ENCODE data around the gene RBM33.

The RBM33 gene

GRCh38 chr7:155797262-155798250, 153.1 kb downstream of the RBM33 start:
- DNase-seq (ENCODE audit: low read depth in 2 of 2): no peak

- DNase-seq (ENCODE audit: low read depth in 2 of 2): no peak
Observed at GRCh38 chr7:155798673-155799439, 154.4 kb downstream of the RBM33 start.

DNA sequence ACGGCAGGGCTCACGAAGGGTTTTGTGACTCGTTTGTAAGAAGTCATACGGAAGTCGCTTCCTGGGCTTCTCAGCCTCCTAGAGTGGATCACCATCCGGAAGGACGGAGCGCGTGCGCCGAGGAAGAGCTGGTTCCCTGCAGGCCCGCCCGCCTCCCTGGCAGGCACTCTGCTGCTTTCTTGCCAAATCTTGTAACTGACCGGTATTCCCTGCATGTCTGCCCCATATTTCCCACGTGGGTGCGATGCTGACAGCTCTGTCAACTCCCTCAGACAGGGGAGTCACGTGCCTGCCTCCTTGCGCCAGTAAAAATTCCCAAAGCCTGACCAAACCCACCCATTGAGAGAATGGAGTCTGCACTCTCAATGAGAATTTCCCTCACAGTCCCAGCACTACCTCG, 155.1 kb downstream of the RBM33 start:
- DNase-seq (ENCODE audit: low read depth in 2 of 2): no peak

- DNase-seq (ENCODE audit: low read depth in 2 of 2): no peak
Observed at GRCh38 chr7:155800301-155800700, 155.8 kb downstream of the RBM33 start.

DNA sequence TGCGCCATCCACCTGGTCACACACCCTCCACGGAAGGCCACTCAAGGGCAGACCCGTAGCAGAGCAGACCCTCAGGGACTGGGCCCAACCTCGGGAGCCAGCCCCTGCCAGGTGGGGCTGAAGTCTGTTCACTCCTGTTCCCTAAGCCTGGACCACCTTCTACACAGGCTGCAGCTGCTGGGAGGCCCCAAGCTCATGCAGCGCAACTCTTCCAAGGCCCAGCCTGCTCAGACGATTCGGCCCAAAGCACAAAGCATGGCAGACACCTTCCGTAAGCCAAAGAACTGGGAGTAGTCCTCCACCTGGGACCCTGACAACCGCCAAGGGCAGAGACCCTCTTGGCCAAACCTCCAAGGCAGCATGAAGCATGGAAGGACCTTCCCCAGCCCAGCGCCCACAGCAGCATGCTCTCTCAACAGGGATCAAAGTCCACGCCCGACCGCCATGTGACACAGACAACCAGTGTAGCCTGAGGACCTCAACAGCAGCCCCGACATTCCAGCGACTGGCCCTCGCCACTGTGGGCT, 156.3 kb downstream of the RBM33 start:
- DNase-seq (ENCODE audit: low read depth in 2 of 2): no peak

GRCh38 chr7:155802291-155802690, 157.8 kb downstream of the RBM33 start:
- no peak for DNase-seq (ENCODE audit: low read depth in 2 of 2)

DNA sequence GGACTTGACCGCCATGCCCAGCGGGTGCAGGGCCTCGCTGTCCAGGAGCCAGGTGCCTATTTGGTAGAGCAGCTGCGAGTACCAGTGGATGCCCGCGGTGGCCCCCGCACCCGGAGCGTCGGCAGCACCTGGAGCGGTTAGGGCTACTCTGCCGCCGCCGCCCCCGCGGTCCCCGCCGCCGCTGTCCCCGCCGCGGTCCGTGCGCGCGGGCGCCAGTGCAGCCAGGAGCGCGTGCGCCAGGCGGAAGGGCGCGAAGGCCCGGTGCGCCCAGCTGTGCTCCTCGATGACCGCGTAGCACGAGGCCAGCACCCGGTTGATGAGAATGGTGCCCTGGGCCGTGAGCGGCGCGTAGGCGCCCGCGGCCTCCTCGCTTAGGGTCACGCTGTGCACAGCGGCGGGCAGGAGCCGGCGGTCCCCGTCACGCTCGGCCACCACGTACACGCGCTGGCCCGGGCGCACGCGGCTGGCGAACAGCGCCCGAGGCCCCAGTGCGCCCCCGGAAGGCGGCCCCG, 158.5 kb downstream of the RBM33 start:
- no peak for DNase-seq (ENCODE audit: low read depth in 2 of 2)

DNA sequence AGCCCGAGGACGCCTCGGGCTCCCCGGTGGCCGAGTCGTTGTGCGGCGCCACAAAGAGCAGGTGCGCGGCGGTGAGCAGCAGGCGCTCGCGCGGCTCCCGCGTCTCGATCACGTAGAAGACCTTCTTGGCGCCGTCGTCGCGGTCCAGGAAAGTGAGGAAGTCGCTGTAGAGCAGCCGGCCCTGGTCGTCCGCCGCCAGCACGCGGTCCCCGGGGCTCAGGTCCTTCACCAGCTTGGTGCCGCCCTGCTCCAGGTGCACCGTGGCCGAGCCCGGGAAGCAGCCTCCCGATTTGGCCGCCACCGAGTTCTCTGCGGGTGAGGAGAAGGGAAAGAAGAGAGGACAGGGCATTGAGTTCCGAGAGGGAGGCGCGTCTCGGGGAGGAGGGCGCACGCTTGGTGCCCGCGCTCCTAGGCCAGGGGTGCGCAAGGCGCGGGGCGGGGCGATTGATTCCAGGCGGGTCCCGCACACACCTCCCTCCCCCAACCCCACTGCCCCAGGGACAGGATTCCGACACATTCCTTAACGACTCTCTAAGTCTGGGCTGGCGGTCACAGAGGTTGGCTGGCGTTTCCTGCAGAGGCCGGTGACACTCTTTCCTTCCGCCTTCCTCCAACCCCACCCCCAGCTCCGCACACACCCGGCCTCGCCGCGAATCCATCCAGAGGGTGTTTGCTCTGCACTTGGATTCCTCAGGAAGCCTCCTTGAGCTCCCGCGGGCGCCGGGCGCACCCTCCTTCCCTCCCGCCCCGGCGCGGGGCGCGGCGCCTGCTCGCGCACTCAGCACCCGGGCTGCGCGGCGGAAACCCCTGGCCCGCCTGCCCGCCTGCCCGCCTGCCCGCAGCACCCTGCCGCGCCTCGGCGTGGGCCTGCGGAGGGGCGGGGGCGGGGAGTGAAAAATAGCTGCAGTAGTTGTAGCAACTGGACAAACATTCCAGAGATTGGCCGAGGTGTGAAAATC, 159.2 kb downstream of the RBM33 start:
- no peak for DNase-seq (ENCODE audit: low read depth in 2 of 2)

- DNase-seq (ENCODE audit: low read depth in 2 of 2): no peak
Observed at GRCh38 chr7:155804431-155804831, 160.0 kb downstream of the RBM33 start.

DNA sequence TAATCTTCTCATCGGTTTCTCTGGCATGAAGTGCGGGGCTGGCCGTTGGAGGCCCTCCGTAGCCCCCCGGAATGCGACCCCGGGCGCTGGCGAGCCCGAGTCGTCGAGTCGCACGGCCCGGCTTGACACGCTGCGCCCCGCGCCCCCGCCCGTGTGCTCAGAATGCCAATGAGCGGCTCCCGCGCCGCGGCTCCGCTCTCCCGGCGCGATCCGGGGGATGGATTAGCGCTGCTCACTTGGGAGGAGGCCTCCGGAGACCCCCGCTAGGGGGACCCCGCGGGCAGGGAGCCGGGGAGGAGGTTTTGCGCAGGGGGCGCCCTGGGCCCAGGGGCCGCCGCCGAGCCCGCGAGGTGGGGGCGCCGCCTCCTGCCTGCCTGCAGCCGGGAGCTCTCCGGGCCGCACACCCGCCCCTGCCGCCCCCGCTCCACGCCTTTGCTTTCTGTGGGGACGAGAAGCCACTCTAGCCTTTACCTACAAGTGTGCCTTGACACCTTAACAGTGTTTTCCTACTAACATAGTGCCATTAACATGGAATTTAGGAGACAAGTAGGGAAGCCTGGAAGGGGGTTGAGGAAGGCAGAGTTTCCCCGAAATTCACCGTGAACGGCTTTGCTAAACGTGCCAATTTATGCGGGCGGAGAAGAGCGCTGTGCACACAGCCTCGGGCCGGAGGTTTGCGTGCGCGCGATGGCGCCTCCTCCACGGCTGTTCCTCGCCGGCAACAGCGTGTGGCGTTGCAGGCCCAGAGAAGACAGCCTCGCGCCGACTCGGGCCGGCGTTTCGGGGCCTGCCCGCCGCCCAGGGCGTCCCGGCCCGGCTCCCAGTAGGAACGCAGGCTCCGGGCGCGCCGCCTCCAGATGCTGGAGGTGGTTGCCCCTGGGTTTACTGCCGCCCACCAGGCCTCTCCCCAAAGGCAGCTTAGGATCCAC, 160.7 kb downstream of the RBM33 start:
- peak in 1 of 2 donors; percentile 19 for DNase-seq (ENCODE audit: low read depth in 2 of 2)

DNA sequence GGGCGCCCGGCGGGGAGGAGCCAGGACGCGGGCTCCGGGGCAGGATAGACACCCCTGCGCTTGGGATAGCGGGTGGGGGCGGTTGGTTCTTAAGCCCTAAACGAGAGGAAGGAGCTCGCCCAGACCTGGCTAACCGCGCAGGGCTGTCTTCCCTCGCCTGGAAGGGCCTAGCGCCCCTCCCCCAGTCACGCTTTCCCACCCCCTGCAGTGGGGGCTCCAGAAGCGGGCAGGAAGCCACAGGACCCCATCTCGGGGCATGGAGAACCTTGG, 161.3 kb downstream of the RBM33 start:
- no peak for DNase-seq (ENCODE audit: low read depth in 2 of 2)

DNA sequence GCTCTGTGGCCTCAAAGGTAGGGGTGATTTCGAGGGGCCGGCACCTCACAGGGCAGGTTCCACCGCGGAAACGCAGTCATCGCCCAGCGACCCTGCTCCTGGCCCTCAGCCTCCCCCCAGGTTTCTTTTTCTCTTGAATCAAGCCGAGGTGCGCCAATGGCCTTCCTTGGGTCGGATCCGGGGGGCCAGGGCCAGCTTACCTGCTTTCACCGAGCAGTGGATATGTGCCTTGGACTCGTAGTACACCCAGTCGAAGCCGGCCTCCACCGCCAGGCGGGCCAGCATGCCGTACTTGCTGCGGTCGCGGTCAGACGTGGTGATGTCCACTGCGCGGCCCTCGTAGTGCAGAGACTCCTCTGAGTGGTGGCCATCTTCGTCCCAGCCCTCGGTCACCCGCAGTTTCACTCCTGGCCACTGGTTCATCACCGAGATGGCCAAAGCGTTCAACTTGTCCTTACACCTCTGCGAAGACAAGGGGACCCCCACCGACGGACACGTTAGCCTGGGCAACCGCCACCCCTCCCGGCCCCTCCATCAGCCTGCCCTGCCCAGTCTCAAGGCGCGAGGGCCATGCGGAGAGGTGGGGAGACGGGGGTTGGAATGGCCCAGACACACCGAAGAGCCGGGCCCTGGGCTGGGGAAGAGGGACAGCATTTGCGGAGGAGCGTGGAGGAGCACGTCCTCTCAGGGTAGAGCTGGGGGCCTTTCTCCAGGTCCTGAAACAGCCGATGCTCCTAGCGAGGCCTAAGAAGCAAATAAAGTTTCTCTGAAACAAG, 161.8 kb downstream of the RBM33 start:
- no peak for DNase-seq (ENCODE audit: low read depth in 2 of 2)

DNA sequence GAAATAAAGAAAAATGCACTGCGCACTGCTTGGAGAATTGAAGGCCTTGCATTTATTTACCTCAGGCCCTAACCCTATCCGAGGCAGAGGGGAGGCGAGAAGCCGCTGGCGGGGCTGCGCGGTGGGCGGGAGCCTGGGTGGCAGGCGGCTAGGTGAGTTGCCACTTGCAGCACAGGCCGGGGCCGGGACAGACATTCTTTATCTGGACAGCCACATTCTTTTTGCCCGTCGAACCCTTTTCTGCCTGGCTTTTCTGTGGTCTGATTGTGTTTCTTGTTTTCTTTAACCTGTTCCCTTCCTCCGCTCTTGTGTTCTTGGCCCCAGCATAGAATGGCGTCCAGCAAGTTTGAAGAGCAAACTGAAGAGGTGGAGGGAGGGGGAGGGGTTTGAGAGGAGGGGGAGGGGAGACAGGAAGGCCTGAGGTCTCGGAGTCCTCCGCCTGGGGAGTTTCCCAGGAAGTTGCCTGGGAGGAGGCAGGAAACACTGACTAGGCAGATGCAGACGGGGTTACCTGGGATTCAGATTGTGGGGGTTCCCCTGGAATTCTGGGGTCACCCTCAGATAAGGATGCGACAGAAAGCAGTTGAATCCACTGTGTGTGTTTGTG, 162.7 kb downstream of the RBM33 start:
- no peak for DNase-seq (ENCODE audit: low read depth in 2 of 2)

DNA sequence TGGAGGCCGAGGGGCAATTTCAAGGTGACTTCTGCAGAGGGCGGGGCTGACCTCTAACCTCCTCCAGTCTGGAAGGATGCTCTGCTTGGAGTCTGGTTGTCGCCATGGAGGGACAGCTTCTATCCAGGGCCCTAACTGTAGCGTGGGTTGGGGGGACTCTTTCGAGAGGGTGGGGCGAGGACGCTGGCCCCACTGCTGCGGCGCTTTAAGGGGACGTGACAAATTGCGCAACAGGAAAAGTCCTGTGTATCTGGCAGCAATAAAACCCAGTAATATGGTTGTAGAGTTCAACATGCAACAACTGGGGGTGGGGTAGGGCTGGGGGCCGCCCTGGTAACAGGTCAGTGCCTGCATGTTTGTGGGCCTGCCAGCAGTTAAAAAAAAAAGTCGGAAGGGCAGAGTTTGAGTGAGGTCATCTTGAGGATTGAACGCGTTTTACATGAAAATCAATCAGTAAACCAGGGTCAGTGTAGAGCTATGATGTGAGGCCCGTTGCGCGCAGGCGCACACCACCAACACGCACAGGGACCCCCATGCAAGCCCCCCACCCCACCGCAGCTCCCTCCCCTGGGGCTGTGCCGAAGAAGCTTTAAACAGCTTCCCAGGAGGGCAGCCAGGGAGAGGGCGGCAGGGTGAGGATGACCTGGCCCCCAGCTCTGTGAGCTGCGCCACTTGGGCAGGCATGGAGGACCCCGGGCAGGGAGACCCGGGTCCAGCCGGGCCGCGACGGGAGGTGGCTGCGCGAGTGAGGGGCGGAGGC, 163.5 kb downstream of the RBM33 start:
- no peak for DNase-seq (ENCODE audit: low read depth in 2 of 2)

- no peak for DNase-seq (ENCODE audit: low read depth in 2 of 2)
Observed at GRCh38 chr7:155808549-155809331, 164.3 kb downstream of the RBM33 start.

DNA sequence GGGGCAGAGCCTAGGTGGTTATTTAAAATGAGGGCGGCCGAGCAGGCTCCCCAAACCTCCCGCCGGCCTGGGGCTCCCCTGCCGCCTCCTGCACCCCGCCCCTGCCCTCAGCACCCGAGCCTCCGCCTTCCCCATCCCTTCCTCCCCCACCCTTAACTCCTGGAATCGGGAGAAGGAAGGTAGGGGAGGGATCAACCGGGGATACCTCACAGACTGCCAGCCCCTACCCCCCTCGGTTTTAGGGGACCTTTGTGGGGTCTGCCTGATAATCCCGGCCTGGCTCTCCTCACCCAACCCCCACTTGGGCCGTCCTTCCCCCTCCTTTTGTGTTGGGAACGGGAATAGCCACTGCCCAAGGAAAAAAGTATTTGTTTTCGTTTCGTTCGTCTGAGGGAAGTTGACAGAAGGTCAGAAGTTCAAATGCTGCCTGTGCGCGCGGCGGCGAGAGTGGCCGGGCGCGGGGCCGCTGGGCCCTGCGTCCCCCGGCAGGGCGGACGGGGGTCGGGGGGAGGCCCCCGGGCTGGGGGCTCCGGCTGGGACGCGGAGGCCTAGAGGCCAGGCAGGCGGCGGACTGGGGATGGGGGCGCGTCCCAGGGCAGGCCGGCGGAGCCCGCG, 165.0 kb downstream of the RBM33 start:
- DNase-seq (ENCODE audit: low read depth in 2 of 2): no peak
